DMS79 treated with DMSO at 0.1 percent for 48 hours (cell line): Measurements from ENCODE around the gene SMAD1.
"Not testable (repeated sequence)": the region's sequence is repeated elsewhere in the genome, so short reads cannot be mapped to it uniquely, and the experiment has no call there.

Source experiments
- DNase-seq: peaks from one replicate; lab custom pipeline; 2025; lab: John Stamatoyannopoulos, UW

SMAD1 gene

DNA sequence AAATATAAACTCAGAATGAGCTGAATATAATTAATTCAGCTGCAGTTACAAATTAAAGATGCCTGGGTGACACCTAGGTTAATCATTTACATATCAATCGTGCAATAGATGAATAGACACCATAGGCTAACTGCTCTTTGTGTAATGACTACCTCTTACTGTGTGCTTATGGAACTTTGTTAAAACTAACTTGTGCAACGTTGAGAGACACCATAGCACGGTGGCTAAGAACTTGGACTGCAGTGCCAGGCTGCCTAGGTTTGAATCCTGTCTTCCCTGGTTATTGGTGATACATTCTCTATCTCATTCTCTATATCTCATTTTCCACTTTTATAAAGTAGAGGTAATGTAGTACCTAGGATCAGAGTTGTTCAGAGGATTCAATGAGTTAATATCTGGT is 46.9 kb downstream of the SMAD1 start:
- no peak for DNase-seq

GRCh38 chr4:145530189-145530588 is 48.5 kb downstream of the SMAD1 start:
- DNase-seq = no peak

GRCh38 chr4:145530662-145531061 is 49.0 kb downstream of the SMAD1 start:
- no peak for DNase-seq

DNA sequence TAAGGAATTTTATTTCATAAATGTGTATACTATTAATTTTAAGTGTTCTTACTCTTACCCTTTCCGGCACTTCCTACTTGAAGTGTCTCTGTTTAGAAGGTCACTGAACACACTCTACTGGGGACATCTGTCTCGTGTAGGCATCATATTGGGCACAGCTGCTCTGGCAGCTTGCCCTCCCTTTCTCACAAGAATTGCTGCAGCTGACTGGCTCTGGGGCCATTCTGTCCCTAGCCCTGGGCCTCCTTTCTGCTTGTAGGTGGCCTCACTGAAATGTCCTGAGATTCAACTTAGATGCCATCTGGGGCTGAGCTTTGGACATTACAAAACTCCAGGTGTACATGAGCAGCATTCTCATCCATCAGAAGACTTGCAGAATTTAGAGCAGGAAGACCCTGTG is 49.6 kb downstream of the SMAD1 start:
- no peak for DNase-seq

- DNase-seq = no peak
Observed at GRCh38 chr4:145531859-145532258, 50.2 kb downstream of the SMAD1 start.

DNA sequence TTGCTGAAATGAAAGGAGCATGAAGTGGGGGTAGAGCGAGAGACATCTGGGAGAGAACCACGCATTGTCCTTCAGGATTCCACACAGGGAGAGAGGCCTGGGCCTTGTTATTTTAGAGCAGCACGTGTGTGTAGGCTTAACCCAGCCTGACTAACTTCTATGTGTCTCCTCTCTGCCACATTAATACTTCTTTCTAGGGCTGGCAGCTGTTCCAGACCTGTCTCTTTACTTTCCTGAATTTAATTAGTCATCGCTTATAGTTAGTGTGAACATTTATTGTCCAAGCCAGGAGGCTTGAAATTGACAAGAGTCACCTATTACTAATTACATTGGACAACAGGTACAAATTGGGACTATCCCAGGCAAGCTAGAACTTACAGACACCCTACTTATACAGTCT is 51.3 kb downstream of the SMAD1 start:
- no peak for DNase-seq

GRCh38 chr4:145533415-145533814 is 51.8 kb downstream of the SMAD1 start:
- not testable (repeated sequence) for DNase-seq

GRCh38 chr4:145533961-145534360 is 52.3 kb downstream of the SMAD1 start:
- DNase-seq = no peak

DNA sequence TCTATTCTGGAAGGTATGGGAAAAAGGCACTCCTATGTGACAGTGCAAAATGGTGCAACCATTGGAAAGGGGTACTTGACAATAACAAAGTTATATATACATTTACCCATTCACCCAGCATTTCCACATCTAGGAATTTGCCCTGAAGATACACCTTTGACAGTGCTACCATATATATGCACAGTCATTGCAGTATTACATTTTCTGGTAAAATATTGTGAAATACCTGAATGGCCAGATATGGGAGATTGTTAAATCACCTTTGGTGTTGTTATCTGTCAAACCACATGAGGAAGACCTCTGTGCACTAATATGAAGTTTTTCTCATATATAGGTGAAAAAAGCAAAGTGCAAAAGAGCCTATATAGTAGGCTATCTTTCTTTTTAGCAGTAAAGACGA is 53.5 kb downstream of the SMAD1 start:
- no peak for DNase-seq

DNA sequence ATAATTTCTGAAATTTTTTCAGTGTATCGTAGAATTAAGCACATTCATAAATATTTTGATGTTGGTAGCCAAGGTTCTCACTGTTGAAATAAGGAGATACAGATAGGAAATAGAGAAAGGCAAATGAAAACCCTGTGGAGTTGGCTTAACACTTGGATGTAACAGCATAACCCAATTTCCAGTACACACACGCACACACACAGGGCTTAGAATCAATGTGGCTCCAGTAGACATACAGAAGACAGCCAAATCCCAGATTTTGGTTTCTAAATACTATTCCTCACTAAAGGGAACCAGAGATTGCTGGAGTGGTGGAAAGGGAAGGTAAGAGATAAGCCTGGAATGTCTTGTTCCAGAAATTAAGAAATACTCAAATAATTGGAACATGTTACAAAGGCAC is 54.4 kb downstream of the SMAD1 start:
- no peak for DNase-seq

- DNase-seq = no peak
Observed at GRCh38 chr4:145538596-145538995, 56.9 kb downstream of the SMAD1 start.

- no peak for DNase-seq
Observed at GRCh38 chr4:145539671-145540070, 58.0 kb downstream of the SMAD1 start.

GRCh38 chr4:145540235-145540634 is 58.6 kb downstream of the SMAD1 start:
- DNase-seq = no peak

GRCh38 chr4:145541346-145541745 is 59.7 kb downstream of the SMAD1 start:
- no peak for DNase-seq

DNA sequence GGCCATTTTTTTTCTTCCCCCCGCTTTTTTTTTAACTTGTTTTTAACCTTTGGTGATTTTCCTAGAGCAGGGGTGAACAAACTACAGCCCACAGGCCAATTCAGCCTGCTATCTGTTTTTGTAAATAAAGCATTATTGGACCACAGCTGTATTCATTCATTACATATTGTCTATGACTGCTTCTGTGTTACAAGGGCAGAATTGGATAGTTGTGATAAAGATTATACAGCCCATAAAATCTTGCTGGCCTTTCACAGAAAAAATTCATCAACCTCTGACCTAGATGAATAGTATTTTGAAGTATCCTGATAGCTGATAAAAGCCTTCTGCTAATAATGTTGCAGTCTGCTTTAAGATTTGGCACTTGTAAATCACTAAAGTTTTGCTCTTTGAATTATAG is 63.4 kb downstream of the SMAD1 start:
- no peak for DNase-seq

DNA sequence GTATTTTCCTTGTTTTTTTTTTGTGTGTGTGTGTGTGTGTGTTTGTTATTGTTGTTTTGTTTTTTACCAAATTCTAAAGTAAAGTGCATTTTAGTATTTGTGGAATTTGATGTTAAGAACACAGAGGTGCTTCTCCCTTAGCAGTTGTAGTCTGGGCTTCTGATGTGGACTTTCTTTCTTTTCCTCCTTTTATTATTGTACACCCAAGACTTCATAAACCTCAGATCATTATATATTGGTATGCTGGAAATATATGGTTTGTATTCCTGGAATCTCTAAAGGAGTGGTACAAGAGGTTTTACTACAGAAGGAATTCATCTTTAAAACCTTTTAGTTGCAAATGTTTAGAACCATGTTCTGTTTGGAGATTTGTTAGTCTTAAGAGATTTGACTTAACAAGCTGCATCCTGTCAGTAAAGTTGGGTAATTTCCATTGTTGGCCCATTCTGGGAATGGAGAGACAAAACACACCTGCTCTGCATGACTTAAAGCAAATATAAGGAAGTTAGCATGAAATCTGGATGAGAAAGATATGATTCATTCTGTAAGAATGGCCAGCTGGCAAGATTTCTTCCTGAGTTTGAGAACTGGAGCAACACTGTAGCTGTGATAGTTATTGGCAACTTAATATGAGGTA is 64.0 kb downstream of the SMAD1 start:
- DNase-seq = no peak

DNA sequence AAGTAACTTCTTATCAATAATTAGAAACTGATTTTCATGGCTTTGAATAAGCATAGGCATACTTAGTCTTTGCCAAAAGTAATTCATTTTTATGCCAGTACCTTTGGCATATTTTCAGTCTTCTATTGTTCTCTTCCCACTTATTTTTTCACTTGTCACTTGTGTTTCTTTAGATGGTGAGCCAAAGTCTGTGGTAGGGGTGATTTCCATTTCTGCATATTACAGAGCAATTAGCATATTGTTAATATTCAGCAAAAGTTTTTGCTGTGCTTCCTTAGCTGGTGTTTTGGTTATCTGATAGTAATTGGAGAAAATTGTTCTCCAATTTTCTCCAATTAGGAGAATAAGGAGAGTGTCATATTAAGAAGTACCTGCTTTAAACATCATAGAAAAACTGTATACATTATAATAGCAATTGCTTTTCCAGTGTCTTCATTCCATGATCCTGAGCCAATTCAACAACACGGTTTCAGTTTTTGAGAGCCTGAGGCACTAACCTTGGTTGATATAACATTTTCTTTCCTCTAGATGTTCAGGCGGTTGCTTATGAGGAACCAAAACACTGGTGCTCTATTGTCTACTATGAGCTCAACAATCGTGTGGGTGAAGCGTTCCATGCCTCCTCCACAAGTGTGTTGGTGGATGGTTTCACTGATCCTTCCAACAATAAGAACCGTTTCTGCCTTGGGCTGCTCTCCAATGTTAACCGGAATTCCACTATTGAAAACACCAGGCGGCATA is 64.7 kb downstream of the SMAD1 start:
- no peak for DNase-seq

GRCh38 chr4:145551660-145552059 is 70.0 kb downstream of the SMAD1 start:
- no peak for DNase-seq

DNA sequence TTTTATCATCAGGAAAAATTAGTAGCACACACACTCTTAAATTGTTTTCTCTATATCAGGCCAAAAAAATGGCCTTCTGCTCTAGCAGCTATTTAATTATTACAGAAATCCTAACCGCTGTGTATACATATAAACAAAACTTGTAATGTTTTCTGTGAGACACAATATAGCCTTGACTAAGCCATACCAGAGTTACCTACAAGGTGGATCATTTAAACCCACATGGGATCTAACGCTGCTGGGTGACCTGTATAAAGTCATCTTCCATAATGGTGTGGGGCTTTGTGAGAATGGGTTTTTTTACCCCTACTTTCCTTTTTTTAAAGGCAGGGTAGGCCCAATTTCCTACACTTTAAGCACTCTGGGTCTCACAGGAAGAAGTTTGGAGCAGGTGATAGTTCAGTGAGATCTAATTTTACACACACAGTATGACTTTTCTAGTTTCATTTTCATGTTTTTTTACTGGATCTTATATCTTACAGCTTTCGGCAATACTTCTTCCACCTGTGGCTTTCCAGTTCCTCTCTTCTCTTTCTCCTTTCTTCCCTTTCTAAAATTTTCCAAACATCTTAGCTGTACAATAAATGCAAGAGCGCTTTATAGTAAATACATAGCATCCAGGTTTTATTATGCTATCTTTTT is 70.6 kb downstream of the SMAD1 start:
- DNase-seq = no peak

- DNase-seq = no peak
Observed at GRCh38 chr4:145553375-145553774, 71.7 kb downstream of the SMAD1 start.

DNA sequence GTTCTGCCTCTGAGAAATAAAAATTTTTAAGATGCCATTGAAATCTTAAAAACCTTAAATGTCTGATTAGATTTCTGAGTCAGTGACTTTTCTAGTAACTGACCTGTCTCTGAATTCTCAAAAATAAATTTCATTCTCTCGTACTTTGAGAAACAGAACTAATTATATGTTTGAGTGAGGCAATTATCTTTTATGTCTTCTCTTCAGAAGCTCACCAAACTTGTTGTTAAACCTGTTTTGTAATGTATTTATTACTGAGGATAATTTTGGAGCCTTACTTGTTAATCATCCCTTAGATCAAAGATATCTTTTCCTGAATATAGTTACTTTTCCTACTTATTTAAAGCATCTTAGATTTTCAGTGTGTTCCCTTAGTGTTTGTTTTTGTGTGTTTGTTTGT is 73.0 kb downstream of the SMAD1 start:
- no peak for DNase-seq

- DNase-seq = no peak
Observed at GRCh38 chr4:145557720-145558119, 76.1 kb downstream of the SMAD1 start.

GRCh38 chr4:145563293-145563985 is 81.8 kb downstream of the SMAD1 start:
- DNase-seq = no peak
